ENCODE measurements around the gene CTNNA2.

Gene CTNNA2

DNA sequence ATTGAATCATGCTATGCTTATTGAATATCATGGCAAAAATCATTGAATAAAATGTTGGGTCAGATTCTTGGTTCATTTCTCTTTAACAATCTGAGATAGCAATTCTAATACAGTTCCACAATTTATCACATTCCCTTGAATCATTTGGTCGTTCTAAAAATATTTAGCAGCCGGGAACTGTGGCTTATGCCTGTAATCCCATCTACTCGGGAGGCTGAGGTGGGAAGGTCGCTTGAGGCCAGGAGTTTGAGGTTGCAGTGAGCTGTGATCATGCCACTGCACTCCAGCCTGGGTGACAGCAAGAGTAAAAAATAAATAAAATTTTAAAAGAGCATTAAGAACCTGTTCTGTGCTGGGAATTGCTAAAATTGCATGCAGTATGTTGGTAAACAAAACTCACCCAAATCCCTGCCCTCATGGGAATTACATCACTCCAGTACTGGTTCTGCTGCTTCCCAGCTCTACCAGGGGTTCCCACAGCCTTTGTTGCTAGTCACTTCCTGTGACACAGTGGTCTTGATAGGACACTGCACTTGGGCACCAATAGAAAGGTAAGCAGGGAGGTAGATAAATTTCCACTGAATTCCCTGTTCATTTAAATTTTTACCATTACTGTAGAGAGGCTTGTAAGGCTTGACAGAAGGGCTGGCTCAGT lies 200.4 kb downstream of the CTNNA2 start:
- no peak for DNase-seq (ENCODE audit: low spot score)

GRCh38 chr2:79714283-79714682 lies 201.4 kb downstream of the CTNNA2 start:
- no peak for DNase-seq (ENCODE audit: low spot score)

DNA sequence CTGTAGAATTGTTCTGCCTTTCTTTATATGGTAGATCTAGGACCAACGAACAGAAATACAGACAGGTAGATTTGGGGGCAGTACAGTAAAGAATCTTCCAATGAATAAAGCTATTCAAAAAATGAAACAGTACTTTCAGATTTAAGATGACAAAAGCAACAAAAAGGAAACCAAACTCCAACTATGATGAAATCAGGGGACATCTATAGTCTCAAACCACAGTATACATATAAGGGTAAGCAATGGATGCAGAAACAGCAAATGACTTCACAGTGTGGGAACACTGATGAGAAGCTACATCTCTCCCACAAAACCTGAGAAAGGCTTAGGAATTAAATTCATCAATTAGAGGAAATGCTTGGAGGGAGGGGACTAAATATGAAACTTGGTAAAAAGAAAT lies 202.5 kb downstream of the CTNNA2 start:
- DNase-seq (ENCODE audit: low spot score): no peak

DNA sequence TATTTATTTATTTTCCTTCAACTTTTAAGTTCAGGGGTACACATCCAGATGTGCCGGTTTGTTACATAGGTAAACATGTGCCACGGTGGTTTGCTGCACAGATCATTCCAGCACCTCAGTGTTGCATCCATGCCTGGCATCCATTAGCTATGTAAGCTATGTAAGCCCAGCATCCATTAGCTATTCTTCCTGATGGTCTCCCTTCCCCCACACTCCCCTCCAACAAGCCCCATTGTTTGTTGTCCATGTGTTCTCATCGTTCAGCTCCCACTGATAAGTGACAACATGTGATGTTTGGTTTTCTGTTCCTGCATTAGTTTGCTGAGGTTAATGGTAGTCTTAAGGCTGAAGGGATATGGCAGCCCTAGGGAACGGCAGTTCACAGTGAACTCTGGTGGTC lies 203.4 kb downstream of the CTNNA2 start:
- no peak for DNase-seq (ENCODE audit: low spot score)

DNA sequence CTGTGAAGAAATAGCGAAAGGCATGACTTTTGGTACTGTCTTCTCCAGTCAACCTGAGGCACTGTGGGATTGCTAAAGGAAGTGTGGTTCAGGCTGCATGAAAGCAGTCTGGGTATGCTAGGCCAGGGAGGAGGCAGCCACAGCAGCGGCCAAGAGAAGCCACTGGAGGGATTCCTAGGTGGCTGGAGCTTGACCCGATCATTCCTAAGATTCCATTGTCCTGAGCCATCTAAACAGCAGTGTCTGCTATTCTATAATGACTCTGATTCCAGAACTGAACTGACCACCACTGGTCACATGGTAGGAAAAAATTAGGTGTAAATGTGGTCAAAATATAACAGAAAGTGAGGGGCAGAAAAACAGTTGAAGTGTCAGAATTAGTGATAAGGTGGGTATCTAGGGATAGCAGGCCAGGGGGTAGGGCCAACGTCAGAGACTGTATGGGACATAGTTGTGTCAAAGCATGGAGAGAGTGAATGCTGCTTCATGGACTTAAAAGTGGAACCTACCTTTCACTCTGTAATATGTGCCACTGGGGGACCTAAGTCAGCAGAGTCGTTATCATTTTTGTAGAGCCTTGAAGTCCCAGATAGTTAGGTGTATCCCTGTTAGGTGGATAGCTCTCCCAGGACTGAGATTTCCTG lies 204.6 kb downstream of the CTNNA2 start:
- no peak for DNase-seq (ENCODE audit: low spot score)

GRCh38 chr2:79721061-79721460 lies 208.2 kb downstream of the CTNNA2 start:
- DNase-seq (ENCODE audit: low spot score): no peak

GRCh38 chr2:79721966-79722365 lies 209.1 kb downstream of the CTNNA2 start:
- DNase-seq (ENCODE audit: low spot score): no peak

DNA sequence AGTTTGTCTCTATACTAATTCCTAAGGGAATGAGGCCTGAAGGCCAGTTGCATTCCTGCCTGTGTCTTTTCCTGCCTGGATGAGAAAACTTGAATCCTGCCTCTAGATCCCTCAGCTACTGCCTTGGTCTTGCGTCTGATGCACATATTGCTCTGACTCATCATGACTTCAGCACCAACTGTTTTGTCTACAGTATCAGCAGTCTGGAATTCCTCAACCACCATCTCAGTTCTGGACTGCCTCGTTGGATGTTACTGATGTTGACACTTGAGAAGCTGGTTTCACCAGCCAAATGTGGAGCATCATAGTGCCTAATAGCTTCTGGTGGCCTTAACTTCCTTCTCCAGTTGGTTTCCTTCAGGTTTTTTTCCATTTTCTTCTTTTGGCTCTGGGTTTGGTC lies 211.0 kb downstream of the CTNNA2 start:
- no peak for DNase-seq (ENCODE audit: low spot score)

GRCh38 chr2:79729532-79729931 lies 216.7 kb downstream of the CTNNA2 start:
- no peak for DNase-seq (ENCODE audit: low spot score)

DNA sequence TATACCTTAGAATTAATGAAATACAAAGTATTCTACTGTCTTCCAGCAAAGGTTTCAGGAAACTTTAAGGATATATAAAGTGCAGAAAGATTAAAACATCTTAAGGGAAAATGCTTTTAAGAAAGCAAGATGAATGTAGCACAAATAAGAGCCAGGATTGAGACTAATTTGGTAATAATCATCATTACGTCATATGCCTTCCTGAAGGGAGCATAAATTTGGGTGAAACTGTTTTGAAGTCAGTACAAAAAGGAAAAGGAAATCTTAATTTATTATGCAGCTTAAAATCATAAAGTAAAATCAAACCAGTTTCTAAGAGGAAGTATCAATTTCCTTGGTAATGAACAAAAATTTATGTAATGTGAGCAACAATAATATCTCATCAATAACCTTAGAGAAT lies 221.7 kb downstream of the CTNNA2 start:
- no peak for DNase-seq (ENCODE audit: low spot score)

DNA sequence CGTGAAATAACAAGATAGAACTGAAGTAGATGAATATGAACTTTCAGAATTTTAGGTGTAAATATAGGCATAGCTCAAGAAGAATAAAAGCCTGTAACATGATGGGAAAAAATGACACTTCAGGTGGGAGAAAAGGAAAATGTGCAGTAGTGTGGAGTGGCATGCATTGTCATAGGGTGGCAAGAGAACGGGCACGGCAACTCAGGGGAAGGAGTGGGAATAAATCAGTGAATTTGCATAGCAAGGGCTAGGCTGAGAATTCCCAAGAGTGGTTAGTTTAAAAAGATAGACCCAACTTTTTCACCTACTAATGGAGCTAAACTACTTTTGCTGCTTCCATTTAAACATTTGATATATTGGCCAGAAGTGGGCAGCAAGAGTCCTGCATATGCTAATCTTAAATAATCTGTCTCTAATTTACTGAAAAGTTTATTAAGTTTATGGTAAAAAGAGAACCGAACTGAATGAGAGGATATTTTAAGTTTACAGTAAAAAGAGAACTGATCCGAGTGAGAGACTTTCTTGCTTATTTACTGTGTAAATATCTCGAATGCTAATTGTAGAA lies 228.1 kb downstream of the CTNNA2 start:
- DNase-seq (ENCODE audit: low spot score): no peak

- DNase-seq (ENCODE audit: low spot score): no peak
Observed at GRCh38 chr2:79750321-79750720, 237.5 kb downstream of the CTNNA2 start.

- DNase-seq (ENCODE audit: low spot score): no peak
Observed at GRCh38 chr2:79757526-79757925, 244.7 kb downstream of the CTNNA2 start.

GRCh38 chr2:79758042-79758441 lies 245.2 kb downstream of the CTNNA2 start:
- DNase-seq (ENCODE audit: low spot score): no peak

GRCh38 chr2:79758749-79759282 lies 246.0 kb downstream of the CTNNA2 start:
- DNase-seq (ENCODE audit: low spot score): no peak

- no peak for DNase-seq (ENCODE audit: low spot score)
Observed at GRCh38 chr2:79770926-79771325, 258.1 kb downstream of the CTNNA2 start.

- no peak for DNase-seq (ENCODE audit: low spot score)
Observed at GRCh38 chr2:79771493-79771892, 258.6 kb downstream of the CTNNA2 start.

DNA sequence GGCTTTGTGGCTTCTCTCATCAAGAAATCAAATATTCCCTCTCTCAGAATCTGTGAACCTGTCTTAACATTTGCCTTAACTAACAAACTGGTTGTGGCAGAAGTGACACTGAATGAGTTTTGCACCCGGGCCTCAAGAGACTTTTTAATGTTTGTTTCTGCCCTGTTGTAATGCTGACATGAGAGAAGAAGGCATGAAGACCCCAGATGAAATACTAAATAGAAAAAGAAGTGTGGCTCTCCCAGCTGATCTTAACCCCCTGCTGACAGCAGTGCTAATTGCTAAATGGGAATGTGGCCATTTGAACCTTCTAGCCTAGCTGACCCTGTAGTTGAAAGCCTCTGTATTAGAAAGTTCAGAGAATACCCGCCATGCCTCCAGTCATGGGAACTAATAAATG lies 261.2 kb downstream of the CTNNA2 start:
- DNase-seq (ENCODE audit: low spot score): no peak

- no peak for DNase-seq (ENCODE audit: low spot score)
Observed at GRCh38 chr2:79776461-79776860, 263.6 kb downstream of the CTNNA2 start.

GRCh38 chr2:79780781-79781180 lies 267.9 kb downstream of the CTNNA2 start:
- no peak for DNase-seq (ENCODE audit: low spot score)

GRCh38 chr2:79782576-79783452 lies 270.0 kb downstream of the CTNNA2 start:
- DNase-seq (ENCODE audit: low spot score): no peak

DNA sequence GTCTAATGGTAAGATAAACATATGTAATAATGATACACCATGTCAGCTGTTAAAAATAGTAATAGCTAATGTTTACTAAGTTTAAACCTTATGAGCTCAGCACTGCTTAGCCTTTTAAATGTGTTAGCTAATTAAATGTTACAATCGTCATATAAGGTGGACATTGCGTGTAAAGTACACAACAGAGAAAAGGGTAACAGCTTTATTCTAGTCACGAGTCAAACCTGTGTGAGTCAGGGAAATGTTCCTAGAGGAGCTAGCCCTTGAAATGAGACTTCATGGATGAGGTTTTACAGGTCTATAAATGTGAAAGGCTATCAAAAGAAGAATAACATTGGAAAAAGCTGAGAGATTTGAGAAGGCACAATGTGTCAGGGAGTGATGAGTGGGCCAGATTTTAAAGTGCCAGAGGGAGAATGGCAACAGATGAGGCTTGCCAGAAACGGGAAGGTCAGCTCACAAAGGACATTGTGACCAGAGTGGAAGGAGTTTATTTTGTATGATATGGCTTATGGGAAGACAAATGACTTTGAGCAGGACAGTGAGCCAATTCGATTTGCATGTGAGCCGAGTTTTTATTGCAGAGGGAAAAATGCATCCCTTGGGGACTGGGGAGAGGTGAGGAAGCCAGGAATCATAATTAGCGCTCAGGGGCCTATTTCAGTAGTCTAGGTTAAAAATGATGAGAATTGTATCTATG lies 276.3 kb downstream of the CTNNA2 start:
- no peak for DNase-seq (ENCODE audit: low spot score)
